IPS-18c (cell line): ENCODE data around the gene MOGAT3.

ENCODE experiments used
- H3K4me3 ChIP-seq: 2 replicates; pipeline ENCODE4 v1.7.0; 2013; ENCODE audit warnings: low read depth, mild to moderate bottlenecking, low read length, moderate library complexity; ENCODE audit not compliant: insufficient read depth
- H3K9me3 ChIP-seq: one replicate; pipeline ENCODE4 v1.6.1; 2013; ENCODE audit warnings: mild to moderate bottlenecking, low read length, moderate library complexity; ENCODE audit not compliant: control insufficient read depth, insufficient read depth

Gene MOGAT3

GRCh38 chr7:101200862-101201599 is at the start of gene MOGAT3:
Gene MOGAT3, minus strand, starts transcription at chr7:101201036. Its CDS starts 182 bp downstream, at chr7:101200854.
- peaks cover 2% of the 10 kb centered on the region for H3K9me3 ChIP-seq
- H3K4me3 ChIP-seq = peak within 1 kb of the TSS; percentile 53

- Histone ChIP-seq H3K9me3 (no peaks in the 10 kb centered on the region), H3K4me3 (no peak overlapping the region)
These were observed 49.5 kb upstream of the MOGAT3 start for GRCh38 chr7:101250324-101250723.

- no peaks in the 10 kb centered on the region for H3K9me3 ChIP-seq
- H3K4me3 ChIP-seq = no peak overlapping the region
These were observed 47.4 kb upstream of the MOGAT3 start for GRCh38 chr7:101248276-101248675.

- H3K4me3 ChIP-seq = peak overlapping the region; percentile 73
- H3K9me3 ChIP-seq = no peaks in the 10 kb centered on the region
These were observed 44.4 kb upstream of the MOGAT3 start for GRCh38 chr7:101245147-101245668.

GRCh38 chr7:101244375-101245146 is 43.7 kb upstream of the MOGAT3 start, which contains the start of gene FIS1:
Gene FIS1, minus strand, starts transcription at chr7:101245081. Its CDS starts 77 bp downstream, at chr7:101245004.
- Histone ChIP-seq H3K4me3 (peak within 1 kb of the TSS; percentile 73), H3K9me3 (no peaks in the 10 kb centered on the region)

- Histone ChIP-seq H3K9me3 (no peaks in the 10 kb centered on the region), H3K4me3 (peak overlapping the region; percentile 73)
These were observed 43.0 kb upstream of the MOGAT3 start for GRCh38 chr7:101243646-101244374.

- Histone ChIP-seq H3K9me3 (no peaks in the 10 kb centered on the region), H3K4me3 (no peak overlapping the region)
These were observed 40.9 kb upstream of the MOGAT3 start for GRCh38 chr7:101241443-101242349.

GRCh38 chr7:101241015-101241363 is 40.2 kb upstream of the MOGAT3 start:
- Histone ChIP-seq H3K4me3 (no peak overlapping the region), H3K9me3 (no peaks in the 10 kb centered on the region)

GRCh38 chr7:101240226-101241014 is 39.6 kb upstream of the MOGAT3 start:
- Histone ChIP-seq H3K4me3 (no peak overlapping the region), H3K9me3 (no peaks in the 10 kb centered on the region)

- Histone ChIP-seq H3K9me3 (no peaks in the 10 kb centered on the region), H3K4me3 (no peak overlapping the region)
These were observed 39.0 kb upstream of the MOGAT3 start for GRCh38 chr7:101239951-101240220.

- Histone ChIP-seq H3K9me3 (no peaks in the 10 kb centered on the region), H3K4me3 (no peak overlapping the region)
These were observed 38.5 kb upstream of the MOGAT3 start for GRCh38 chr7:101239191-101239950.

GRCh38 chr7:101238226-101239182 is 37.7 kb upstream of the MOGAT3 start:
- Histone ChIP-seq H3K4me3 (no peak overlapping the region), H3K9me3 (no peaks in the 10 kb centered on the region)

GRCh38 chr7:101237206-101238067 is 36.6 kb upstream of the MOGAT3 start, which contains the start of gene CLDN15:
Gene CLDN15, minus strand, starts transcription at chr7:101237802. Its CDS starts 221 bp downstream, at chr7:101237581.
- Histone ChIP-seq H3K4me3 (no peak within 1 kb of the TSS), H3K9me3 (no peaks in the 10 kb centered on the region)
